IPS DF 6.9 (cell line): Measurements from ENCODE around the gene C4A.
"Not testable (repeated sequence)": the region's sequence is repeated elsewhere in the genome, so short reads cannot be mapped to it uniquely, and the experiment has no call there.

ENCODE experiments used
- DNase-seq: peaks from one replicate; pipeline ENCODE4 v3.0.0-alpha.2; 2013; ENCODE audit warnings: low read depth, low spot score
- H3K27ac ChIP-seq: one replicate; pipeline ENCODE4 v1.5.1; 2013; ENCODE audit warnings: low read length, control low read depth
- H3K27me3 ChIP-seq: 2 replicates; pipeline ENCODE4 v1.6.1; 2013; ENCODE audit warnings: mild to moderate bottlenecking, low read length; ENCODE audit not compliant: control insufficient read depth, insufficient read depth
- H3K36me3 ChIP-seq: 2 replicates; pipeline ENCODE4 v1.6.1; 2013; ENCODE audit warnings: low read length; ENCODE audit not compliant: control insufficient read depth, insufficient read depth
- H3K4me1 ChIP-seq: 2 replicates; pipeline ENCODE4 v1.6.1; 2013; ENCODE audit warnings: low read length; ENCODE audit not compliant: control insufficient read depth, insufficient read depth
- H3K4me3 ChIP-seq: 2 replicates; pipeline ENCODE4 v1.5.1; 2013; ENCODE audit warnings: mild to moderate bottlenecking, low read length
- H3K9me3 ChIP-seq: 2 replicates; pipeline ENCODE4 v1.6.1; 2013; ENCODE audit warnings: low read length, inconsistent platforms; ENCODE audit not compliant: control insufficient read depth, insufficient read depth
- WGBS: extraction: QIAGEN DNeasy Blood & Tissue Kit; methylation state at CpG from one replicate; pipeline ENCODE4 v1.1.7; 2013; ENCODE audit warnings: mixed read lengths, missing lambda C conversion rate; ENCODE audit not compliant: insufficient read length, insufficient coverage; 5-methylcytosine and 5-hydroxymethylcytosine counted together

The C4A gene

GRCh38 chr6:31969712-31970603, 11.9 kb upstream of the C4A start:
- no peak overlapping the region for H3K4me3 ChIP-seq
- H3K4me1 ChIP-seq = no peaks in the 10 kb centered on the region
- H3K9me3 ChIP-seq = no peaks in the 10 kb centered on the region
- no peaks in the 10 kb centered on the region for H3K27me3 ChIP-seq
- DNase-seq = no peak
- H3K27ac ChIP-seq = no peak overlapping the region
- WGBS = no CpG with 5 or more reads among the region's 17 CpGs
- peaks cover 34% of the 10 kb centered on the region for H3K36me3 ChIP-seq

GRCh38 chr6:31970604-31971271, 11.1 kb upstream of the C4A start:
- Histone ChIP-seq H3K4me1 (no peaks in the 10 kb centered on the region), H3K27ac (no peak overlapping the region), H3K4me3 (no peak overlapping the region), H3K36me3 (peaks cover 30% of the 10 kb centered on the region), H3K9me3 (no peaks in the 10 kb centered on the region), H3K27me3 (no peaks in the 10 kb centered on the region)
- DNase-seq = no peak
- no CpG with 5 or more reads among the region's 18 CpGs for WGBS

GRCh38 chr6:31971279-31971992, 10.4 kb upstream of the C4A start:
- DNase-seq = no peak
- H3K27ac ChIP-seq = no peak overlapping the region
- no CpG with 5 or more reads among the region's 29 CpGs for WGBS
- H3K4me3 ChIP-seq = peak overlapping the region; percentile 73; the same call in 1 of the 2 replicates
- no peaks in the 10 kb centered on the region for H3K4me1 ChIP-seq
- H3K36me3 ChIP-seq = peaks cover 24% of the 10 kb centered on the region; the same call in 1 of the 2 replicates
- H3K9me3 ChIP-seq = no peaks in the 10 kb centered on the region
- no peaks in the 10 kb centered on the region for H3K27me3 ChIP-seq

GRCh38 chr6:31971993-31972708, 9.7 kb upstream of the C4A start, which contains the start of gene DXO:
DXO (minus strand) TSS chr6:31972138; CDS start chr6:31971675, 463 bp downstream.
- Histone ChIP-seq H3K36me3 (peaks cover 17% of the 10 kb centered on the region; the same call in 1 of the 2 replicates), H3K9me3 (no peaks in the 10 kb centered on the region), H3K27ac (no peak within 1 kb of the TSS), H3K4me1 (no peaks in the 10 kb centered on the region), H3K4me3 (peak within 1 kb of the TSS; percentile 73), H3K27me3 (no peaks in the 10 kb centered on the region)
- peak; percentile 91 for DNase-seq
- no CpG with 5 or more reads among the region's 62 CpGs for WGBS

GRCh38 chr6:31972709-31973350, 9.0 kb upstream of the C4A start:
- Histone ChIP-seq H3K9me3 (no peaks in the 10 kb centered on the region), H3K27me3 (no peaks in the 10 kb centered on the region), H3K27ac (no peak overlapping the region), H3K4me3 (peak overlapping the region; percentile 73; the same call in 1 of the 2 replicates), H3K36me3 (peaks cover 11% of the 10 kb centered on the region; the same call in 1 of the 2 replicates), H3K4me1 (no peaks in the 10 kb centered on the region)
- no peak for DNase-seq
- WGBS = no CpG with 5 or more reads among the region's 19 CpGs

- not testable (repeated sequence) for H3K4me3 ChIP-seq, DNase-seq, H3K4me1 ChIP-seq, H3K9me3 ChIP-seq, H3K27ac ChIP-seq, H3K36me3 ChIP-seq, H3K27me3 ChIP-seq
- WGBS = no CpG with 5 or more reads among the region's 30 CpGs
These were observed 5.8 kb upstream of the C4A start for GRCh38 chr6:31976065-31976464.

- H3K4me3 ChIP-seq = no peak overlapping the region
- WGBS = no CpG with 5 or more reads among the region's 12 CpGs
- H3K27ac ChIP-seq = no peak overlapping the region
- no peaks in the 10 kb centered on the region for H3K9me3 ChIP-seq
- no peaks in the 10 kb centered on the region for H3K27me3 ChIP-seq
- H3K36me3 ChIP-seq = no peaks in the 10 kb centered on the region
- no peaks in the 10 kb centered on the region for H3K4me1 ChIP-seq
- no peak for DNase-seq
These were observed 3.9 kb upstream of the C4A start for GRCh38 chr6:31977816-31978431.

- Histone ChIP-seq H3K4me1 (no peaks in the 10 kb centered on the region), H3K36me3 (no peaks in the 10 kb centered on the region), H3K27me3 (no peaks in the 10 kb centered on the region), H3K9me3 (no peaks in the 10 kb centered on the region), H3K27ac (no peak overlapping the region), H3K4me3 (no peak overlapping the region)
- DNase-seq = no peak
- WGBS = no CpG with 5 or more reads among the region's 5 CpGs
These were observed 3.0 kb upstream of the C4A start for GRCh38 chr6:31978831-31979230.

GRCh38 chr6:31979238-31979898, 2.5 kb upstream of the C4A start:
- Histone ChIP-seq H3K36me3 (no peaks in the 10 kb centered on the region), H3K4me1 (no peaks in the 10 kb centered on the region), H3K27me3 (no peaks in the 10 kb centered on the region), H3K9me3 (no peaks in the 10 kb centered on the region), H3K27ac (no peak overlapping the region), H3K4me3 (no peak overlapping the region)
- no CpG with 5 or more reads among the region's 3 CpGs for WGBS
- no peak for DNase-seq
